Stimulated activated CD8-positive, alpha-beta memory T cell treated with anti-CD3 and anti-CD28 coated beads, Interleukin-7, amount 100 ng/mL, for 1 hour (primary cell): ENCODE data around the gene DDX51.
"Not testable (repeated sequence)": the region's sequence is repeated elsewhere in the genome, so short reads cannot be mapped to it uniquely, and the experiment has no call there.

Experiments used
- DNase-seq, 2 donors: peaks; one replicate each; pipeline ENCODE4 v3.0.0-alpha.2; 2020; ENCODE audit warnings: low read depth in 2 of 2

DDX51 gene

DNA sequence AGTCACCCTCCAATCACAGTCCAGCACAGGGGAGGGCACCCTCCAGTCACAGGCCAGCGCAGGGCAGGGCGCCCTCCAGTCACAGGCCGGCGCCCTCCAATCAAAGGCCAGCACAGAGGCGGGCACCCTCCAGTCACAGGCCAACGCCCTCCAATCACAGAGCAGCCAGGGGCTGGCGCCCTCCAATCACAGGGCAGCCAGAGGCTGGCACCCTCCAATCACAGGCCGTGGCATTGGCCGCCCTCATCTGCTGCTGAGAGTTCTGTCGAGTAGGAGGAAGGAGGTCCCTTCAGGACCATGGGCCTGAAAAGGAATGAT is 26.6 kb downstream of the DDX51 start:
- DNase-seq = no peak

GRCh38 chr12:132116709-132117557 is 27.2 kb downstream of the DDX51 start:
- DNase-seq = no peak

DNA sequence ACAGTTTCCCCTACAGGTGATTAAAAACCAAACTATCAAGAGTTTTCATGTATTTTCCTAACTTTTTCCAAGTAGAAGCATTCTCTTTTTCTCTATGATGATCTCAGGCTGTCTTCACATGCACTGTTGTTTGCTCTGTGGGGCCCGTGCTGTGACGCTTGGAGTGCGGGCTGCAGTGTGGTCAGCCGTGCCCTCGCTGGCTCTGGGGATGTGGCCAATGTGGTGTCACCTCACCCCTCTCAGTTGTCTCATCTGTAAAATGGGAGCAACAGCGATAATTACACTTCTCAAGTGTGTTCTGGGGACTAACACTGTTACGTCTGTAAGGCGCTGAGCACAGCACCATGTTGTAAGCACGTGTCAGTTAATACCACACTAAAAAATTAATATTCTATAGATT is 28.6 kb downstream of the DDX51 start:
- DNase-seq = no peak

- no peak for DNase-seq
Observed at GRCh38 chr12:132114667-132115066, 29.5 kb downstream of the DDX51 start.

DNA sequence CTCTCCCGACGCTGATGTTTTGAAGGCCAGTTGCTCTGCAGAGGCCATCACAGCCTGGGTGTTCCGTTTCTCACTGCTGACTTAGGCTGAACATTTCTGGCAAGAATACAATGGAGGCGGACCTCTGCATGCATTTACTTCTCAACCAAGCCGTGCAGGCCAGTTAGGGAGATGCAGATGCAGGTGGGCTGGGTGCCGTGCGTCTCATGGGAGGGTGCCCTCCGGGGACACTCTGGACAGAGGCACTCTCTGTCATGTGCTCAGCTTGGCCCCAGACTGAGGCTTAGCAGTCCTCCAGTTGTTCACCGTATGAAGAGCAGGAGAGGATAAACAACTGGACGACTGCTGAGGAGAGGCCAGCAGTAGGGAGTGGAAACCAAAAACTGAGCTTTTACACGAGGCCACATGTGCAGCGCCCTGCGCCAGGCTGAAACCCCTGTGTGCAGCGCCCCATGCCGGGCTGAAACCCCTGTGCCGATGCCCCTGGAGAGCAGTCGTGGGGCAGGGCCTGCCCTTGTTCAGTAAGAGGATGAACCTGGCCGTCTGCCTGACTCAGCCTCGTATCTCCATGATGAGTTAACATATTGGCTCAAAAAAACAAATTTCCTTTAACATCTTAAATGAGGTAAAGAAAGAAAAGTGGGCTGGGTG is 32.3 kb downstream of the DDX51 start:
- DNase-seq = no peak

DNA sequence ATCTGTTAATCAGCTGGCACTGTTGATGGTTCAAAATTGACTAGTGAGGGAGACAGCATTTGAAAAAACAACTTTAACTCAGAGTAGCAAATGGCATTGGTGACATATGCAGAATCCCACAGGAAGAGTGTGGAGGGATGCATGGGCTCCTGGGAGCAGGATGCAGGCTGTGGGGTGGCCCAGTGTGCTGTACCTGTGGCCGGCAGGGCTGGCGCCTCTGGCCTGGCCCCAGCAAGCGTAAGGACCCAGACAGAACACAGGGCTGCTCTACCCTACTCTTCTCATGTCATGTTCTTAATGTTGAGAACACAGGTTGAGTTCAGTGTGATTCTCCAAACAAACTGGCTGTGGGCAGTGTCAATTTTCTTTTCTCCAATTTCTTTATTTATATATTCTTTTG is 33.4 kb downstream of the DDX51 start:
- DNase-seq = no peak

DNA sequence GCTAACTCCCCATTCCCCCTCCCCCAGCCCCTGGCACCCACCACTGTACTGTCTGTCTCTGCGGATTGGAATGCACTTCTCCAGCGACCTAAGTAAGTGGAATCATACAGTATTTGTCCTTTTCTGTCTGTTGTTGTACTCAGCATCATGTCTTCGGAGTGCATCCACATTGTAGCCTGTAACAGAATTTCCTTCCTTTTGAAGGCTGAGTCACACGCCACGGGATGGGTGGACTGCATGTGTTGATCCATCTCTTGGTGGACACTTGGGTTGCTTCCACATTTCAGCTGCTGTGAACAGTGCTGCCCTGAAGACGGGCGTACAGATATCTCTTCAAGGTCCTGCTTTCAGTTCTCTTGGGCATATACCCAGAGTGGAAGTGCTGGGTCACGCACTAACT is 34.4 kb downstream of the DDX51 start:
- no peak for DNase-seq

DNA sequence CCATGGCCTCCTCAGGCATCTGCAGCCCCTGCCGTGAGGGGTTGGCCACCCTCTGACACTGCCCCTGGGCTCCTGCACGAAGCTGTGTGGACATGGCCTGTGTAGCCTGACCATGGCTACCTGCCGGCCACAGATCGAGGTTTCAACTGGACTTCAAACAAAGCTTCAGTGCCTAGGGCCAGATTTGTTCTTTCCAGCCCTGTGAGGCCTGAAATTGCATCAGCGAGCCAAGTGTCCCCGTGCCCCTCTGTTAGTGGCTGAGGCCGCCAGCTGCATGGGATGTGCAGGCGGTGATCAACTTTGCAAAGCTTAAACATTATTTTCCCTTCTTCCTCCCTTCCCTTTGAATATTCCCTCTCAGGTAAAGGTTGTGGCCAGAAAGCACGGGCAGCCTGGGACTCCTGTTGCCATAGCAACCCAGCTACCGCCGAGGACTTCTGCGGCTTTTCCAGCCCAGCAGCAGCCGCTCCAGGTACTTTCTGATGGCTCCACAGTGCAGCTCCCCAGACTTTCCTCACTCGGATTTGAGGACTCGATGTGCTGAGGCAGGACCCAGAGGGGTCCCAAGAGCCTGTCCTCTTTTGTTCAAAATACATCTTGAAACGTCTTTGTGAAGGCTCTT is 35.8 kb downstream of the DDX51 start:
- no peak for DNase-seq

- no peak for DNase-seq
Observed at GRCh38 chr12:132106921-132107320, 37.2 kb downstream of the DDX51 start.

DNA sequence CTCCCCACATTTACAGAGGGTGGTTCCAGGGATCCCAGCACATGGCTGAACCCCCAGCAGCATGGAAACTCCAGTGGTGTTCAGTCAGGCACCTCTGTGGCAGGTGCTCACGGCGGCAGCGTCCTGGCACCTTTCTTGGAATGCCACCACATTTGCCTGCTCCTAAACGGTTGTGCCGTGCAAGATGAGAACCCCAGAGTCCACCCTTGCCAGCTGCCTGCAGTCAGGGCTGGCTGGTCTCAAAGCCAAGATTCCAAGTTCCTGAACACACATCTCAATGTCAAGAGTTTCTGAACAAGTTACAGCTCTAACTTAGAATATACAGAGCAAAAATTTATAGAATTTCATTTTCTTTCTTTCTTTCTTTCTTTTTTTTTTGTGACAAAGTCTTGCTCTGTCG is 38.7 kb downstream of the DDX51 start:
- no peak for DNase-seq

DNA sequence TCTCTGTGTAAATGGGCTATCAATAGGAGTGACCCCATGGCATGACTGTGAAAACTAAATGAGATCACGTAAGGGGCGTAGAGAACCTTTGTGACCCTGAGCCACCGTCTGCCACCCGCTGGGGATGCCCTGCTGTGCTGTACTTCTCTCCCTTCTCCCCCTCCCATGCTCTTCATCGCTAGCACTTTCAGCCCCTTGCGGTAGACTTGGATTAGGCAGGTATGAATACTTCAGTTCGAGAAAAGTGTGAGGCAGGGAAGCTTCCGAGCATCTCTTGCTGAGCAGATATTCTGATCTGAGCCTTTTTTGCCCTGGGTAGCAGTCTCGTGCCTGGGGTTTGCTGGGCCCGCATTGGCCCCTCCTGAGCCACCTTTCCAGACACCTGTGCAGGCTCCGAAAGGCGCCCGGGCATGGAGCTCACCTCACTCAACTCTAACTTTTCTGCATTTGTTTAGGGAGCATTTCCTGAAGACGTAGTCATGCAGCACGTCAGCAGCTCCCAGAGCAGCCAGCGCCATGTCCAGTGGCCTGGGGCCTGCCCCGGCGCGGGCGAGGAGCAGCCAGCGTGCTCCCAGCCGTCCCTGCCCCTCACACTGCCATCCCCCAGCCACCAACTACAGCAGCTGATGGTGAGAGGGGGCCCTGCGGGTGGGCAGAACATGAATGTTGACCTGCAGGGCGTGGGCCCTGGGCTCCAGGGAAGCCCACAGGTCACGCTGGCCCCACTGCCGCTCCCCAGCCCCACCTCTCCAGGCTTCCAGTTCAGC is 40.4 kb downstream of the DDX51 start:
- DNase-seq = no peak

- not testable (repeated sequence) for DNase-seq
Observed at GRCh38 chr12:132103072-132103471, 41.0 kb downstream of the DDX51 start.

- no peak for DNase-seq
Observed at GRCh38 chr12:132102297-132102696, 41.8 kb downstream of the DDX51 start.

GRCh38 chr12:132100306-132101065 is 43.6 kb downstream of the DDX51 start:
- DNase-seq = no peak

DNA sequence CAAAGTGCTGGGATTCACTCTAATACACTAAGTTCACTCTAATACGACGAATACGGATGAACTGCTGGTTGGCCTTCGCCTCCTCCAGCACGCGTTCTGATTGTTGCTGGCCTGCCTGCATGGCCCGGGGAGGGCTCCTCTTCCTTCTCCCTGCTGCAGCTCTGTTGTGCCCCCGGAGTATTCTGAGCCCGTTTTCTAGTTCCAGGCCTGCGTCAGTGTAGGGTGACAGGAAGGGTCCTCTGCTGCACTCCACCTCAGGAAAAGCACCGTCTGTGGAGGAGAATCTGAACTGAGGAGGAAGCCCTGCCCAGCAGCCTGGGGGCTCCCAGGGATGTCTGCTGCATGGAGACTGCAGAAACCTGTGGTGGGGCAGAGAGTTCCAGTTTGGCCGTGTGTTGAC is 44.4 kb downstream of the DDX51 start:
- DNase-seq = no peak

DNA sequence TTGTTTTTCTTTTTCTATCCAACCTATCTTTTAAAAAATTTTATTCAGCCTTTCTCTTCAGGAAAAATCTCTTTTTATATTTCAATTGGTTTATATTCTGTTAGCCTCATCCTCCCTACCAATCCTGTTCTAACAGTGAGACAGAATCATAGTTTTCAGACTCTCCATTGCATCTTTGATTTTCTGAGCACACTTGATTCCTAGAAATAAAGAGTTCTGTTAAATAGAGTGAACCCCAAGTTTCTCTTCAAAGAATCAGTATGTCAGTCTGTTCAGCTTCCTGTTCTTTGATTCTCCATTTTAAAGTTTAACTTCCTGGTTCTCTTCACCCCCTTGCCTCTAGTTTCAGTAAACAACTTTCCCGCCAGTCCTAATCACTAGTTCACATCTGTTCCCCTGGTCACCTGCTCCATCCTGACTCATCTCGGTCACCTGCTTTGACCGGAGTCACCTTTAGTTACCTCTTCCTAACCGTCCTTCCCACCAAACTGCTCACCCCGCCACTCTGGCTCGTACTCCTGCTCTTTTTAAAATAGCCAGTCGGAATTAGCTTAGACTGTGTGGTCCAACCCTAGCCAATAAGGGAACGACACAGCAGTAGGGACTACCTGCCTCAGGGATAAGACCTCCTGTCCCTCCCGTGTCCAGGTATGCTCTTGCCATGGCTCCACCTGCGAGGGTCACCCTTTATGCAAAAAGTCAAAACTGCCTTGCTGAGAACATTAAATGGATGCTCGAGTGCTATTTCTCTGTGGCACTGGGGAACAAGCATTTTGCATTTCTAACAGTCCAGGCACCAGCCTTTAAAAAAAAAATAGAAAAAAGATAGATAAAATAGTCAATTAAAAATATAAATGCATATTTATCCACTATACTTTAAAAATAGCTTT is 48.4 kb downstream of the DDX51 start:
- no peak for DNase-seq

- no peak for DNase-seq
Observed at GRCh38 chr12:132094269-132094891, 49.7 kb downstream of the DDX51 start.

DNA sequence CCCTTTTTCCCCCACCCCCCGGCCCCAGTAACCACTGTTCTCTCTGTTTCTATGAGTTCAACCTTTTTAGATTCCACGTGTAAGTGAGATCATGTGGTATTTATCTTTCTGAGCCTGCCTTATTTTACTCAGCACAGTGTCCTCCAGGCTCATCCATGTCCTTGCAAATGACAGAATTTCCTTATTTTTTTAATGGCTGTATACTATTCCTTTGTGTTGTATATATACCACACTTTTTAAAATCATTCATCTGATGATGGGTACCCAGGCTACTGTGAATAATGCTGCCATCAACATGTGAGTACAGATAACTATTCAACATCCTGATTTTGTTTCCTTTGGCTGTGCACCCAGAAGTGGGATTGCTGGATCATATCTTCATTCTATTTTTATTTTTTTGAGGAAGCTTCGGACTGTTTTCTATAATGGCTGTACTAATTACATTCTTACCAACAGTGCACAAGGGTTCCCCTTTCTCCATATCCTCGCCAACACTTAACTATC is 54.7 kb downstream of the DDX51 start:
- no peak for DNase-seq
